OCI-LY7 (cell line): ENCODE data around the gene AK9.

ENCODE experiments used
- CTCF ChIP-seq: fragments of 200-600 bp; sonication (generic); conservative IDR thresholded peaks from 2 replicates; pipeline ENCODE4 v1.5.1; 2014; ENCODE audit warnings: mild to moderate bottlenecking, antibody characterized with exemption, low read length, moderate library complexity, mixed read lengths
- EZH2phosphoT487 ChIP-seq: fragments of 200-600 bp; sonication (generic); IDR thresholded peaks from 2 replicates; pipeline ENCODE4 v1.6.1; 2018; ENCODE audit warnings: low read depth, borderline replicate concordance, mild to moderate bottlenecking, mixed run types, antibody characterized with exemption, low read length, moderate library complexity, mixed read lengths

- TF ChIP-seq CTCF (no peak), EZH2phosphoT487 (no peak)
Measured at GRCh38 chr6:109503327-109504224, 187.4 kb downstream of the AK9 start.
